Activated T-cell treated with anti-CD3 and anti-CD28 coated beads, Interleukin-2, amount 50 U/mL, for 24 hours (primary cell): ENCODE results near the gene NR1I2.

Experiments
- DNase-seq: peaks from one replicate; pipeline ENCODE4 v3.0.0-alpha.2; 2020
- H3K27ac Mint-ChIP-seq: 2 replicates; pipeline ENCODE4 v1.8.0; 2020; ENCODE audit warnings: mild to moderate bottlenecking, mixed read lengths
- H3K27me3 Mint-ChIP-seq: 2 replicates; pipeline ENCODE4 v1.8.0; 2020; ENCODE audit warnings: mixed read lengths
- H3K36me3 Mint-ChIP-seq: 2 replicates; pipeline ENCODE4 v1.8.0; 2020; ENCODE audit warnings: low read depth, mixed read lengths
- H3K4me1 Mint-ChIP-seq: 2 replicates; pipeline ENCODE4 v1.8.0; 2020; ENCODE audit warnings: low read depth, mixed read lengths
- H3K4me3 Mint-ChIP-seq: 2 replicates; pipeline ENCODE4 v1.8.0; 2020; ENCODE audit warnings: mild to moderate bottlenecking, moderate library complexity, mixed read lengths
- H3K9me3 Mint-ChIP-seq: 2 replicates; pipeline ENCODE4 v1.8.0; 2020; ENCODE audit warnings: mixed read lengths

NR1I2 gene

DNA sequence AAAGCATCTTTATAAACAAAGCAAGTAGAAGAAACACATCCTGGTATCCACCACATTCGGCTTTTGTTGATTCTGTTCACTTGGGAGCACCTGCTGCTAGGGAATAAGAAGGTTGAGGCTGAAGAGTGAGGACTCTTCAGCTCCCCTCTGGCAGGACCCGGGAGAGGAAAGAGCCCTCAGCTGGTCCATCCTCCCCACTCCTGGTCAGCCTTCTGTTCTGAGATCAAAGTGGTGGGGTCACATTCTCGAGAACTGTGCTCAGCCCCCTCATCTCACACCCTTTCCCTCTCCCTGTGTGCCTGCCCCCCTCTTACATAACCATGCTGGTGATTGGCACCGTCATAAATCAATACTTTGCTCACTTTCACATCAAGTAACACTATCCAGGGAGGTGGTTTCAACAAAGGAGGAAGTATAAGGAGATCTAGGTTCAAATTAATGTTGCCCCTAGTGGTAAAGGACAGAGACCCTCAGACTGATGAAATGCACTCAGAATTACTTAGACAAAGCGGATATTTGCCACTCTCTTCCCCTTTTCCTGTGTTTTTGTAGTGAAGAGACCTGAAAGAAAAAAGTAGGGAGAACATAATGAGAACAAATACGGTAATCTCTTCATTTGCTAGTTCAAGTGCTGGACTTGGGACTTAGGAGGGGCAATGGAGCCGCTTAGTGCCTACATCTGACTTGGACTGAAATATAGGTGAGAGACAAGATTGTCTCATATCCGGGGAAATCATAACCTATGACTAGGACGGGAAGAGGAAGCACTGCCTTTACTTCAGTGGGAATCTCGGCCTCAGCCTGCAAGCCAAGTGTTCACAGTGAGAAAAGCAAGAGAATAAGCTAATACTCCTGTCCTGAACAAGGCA is at the start of gene NR1I2:
Gene NR1I2, plus strand, starts transcription at position 772 of the 869 bp plus-strand sequence.
- Mint-ChIP-seq H3K4me1 (peaks cover 4% of the 10 kb centered on the region), H3K9me3 (no peaks in the 10 kb centered on the region), H3K36me3 (no peaks in the 10 kb centered on the region), H3K27me3 (no peaks in the 10 kb centered on the region), H3K27ac (no peak within 1 kb of the TSS), H3K4me3 (no peak within 1 kb of the TSS)
- DNase-seq: no peak

DNA sequence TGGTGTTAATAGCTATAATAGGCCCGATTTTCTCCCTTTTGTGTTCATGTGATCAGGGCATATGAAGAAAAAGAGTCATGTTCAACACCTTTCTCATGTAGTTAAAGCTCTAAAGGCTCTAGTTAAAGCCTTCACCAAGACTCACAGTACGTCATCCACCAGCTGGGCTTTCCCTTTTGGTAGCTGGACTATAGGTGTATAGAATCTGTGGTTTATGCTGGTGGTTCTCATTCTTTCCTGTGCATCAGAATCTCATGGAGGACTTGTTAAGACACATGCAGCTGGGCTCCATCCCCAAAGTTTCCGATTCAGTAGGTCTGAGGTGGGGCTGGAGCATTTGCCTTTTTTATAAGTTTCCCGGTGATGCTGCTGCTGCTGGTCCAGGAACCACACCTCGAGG is 48.1 kb upstream of the NR1I2 start:
- no peak for DNase-seq
- Mint-ChIP-seq H3K4me3 (no peak overlapping the region), H3K27me3 (no peaks in the 10 kb centered on the region), H3K9me3 (no peaks in the 10 kb centered on the region), H3K36me3 (no peaks in the 10 kb centered on the region), H3K27ac (no peak overlapping the region), H3K4me1 (peaks cover 3% of the 10 kb centered on the region)

DNA sequence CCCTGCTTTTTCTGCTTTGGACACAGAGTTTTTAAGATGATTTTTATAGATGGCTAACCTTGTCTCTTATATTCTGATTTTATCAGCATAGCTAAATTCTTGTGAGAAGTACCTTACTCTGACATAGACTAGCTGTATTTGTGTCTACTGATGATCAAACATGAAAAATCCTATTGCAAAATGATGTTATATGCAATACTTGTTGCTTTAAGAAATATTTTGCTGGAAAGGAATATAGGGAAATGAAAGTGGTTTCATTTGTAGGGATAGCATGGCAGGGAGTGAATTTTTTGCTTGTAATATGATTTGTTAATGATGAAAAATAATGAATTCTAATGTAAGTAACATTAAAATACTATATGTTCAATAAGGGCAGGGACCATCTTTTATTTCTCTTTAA is 43.2 kb upstream of the NR1I2 start:
- no peaks in the 10 kb centered on the region for H3K4me1 Mint-ChIP-seq
- H3K36me3 Mint-ChIP-seq: no peaks in the 10 kb centered on the region
- DNase-seq: no peak
- H3K27me3 Mint-ChIP-seq: peaks cover 23% of the 10 kb centered on the region
- H3K9me3 Mint-ChIP-seq: no peaks in the 10 kb centered on the region
- H3K4me3 Mint-ChIP-seq: no peak overlapping the region
- no peak overlapping the region for H3K27ac Mint-ChIP-seq

DNA sequence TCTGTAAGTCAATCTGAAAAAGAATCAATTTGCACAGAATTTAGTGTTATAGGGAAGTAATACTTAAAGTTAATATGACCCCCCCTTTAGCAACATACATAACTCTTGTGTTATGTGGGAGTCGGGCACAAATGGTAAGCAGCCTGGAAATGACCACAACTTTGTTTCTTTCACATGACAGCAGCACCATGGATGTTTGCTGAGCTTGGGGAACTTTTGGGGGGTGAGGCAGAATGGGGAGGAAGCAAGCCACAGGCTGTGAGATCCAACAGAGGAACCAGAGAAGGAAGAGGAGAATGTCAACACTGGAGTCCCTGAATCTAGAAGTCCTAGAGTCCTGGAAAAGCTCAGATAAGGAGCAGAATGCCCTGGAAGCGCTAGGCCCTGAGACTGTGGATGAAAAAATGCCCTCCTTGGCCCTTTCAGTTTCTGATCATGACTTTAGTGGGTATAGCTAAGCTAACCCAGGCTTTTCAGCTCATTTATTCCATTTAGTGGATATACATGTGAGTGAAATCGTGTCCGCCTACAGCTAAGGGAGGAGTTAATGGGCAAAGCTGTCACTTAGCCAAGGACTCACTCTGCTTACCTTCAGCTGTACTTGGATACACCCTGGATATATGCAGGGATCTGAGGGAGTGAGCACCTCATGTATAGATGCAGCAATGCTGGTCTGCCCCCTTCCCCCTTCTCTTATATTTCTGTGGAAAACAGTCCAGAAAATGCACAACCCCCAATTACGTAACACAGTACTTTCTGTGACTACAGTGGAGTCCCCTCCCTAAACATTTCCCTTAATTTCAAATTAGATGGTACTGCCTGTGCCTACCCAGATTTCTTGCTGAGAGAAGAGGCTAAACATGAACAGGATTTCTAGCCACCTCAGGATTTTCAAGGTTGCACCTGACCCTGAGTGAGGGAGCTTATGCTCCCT is 40.0 kb upstream of the NR1I2 start:
- Mint-ChIP-seq H3K36me3 (no peaks in the 10 kb centered on the region), H3K27ac (no peak overlapping the region), H3K4me3 (no peak overlapping the region), H3K4me1 (no peaks in the 10 kb centered on the region), H3K9me3 (no peaks in the 10 kb centered on the region), H3K27me3 (peaks cover 30% of the 10 kb centered on the region)
- no peak for DNase-seq

DNA sequence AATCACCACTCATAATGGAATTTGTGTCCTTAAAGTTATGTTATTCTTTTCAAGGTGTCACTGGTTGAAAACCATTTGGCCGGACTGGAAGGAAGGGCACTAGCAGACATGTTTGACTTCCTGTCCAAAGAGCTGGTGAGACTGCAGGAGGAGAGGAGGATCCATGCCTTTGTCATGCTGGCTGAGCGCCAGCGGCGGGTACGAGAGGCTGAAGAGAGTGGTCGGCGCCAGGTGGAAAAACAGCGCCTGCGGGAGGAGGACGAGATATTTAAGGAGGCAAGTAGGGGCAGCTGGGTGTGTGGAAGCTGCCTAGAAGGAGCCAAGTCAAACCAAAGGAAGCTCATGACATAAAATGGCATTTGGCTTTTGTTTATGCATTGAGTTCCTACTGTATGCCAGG is 38.0 kb upstream of the NR1I2 start:
- Mint-ChIP-seq H3K36me3 (no peaks in the 10 kb centered on the region), H3K9me3 (no peaks in the 10 kb centered on the region), H3K27ac (no peak overlapping the region), H3K4me3 (no peak overlapping the region), H3K4me1 (no peaks in the 10 kb centered on the region), H3K27me3 (peaks cover 34% of the 10 kb centered on the region)
- DNase-seq: no peak

DNA sequence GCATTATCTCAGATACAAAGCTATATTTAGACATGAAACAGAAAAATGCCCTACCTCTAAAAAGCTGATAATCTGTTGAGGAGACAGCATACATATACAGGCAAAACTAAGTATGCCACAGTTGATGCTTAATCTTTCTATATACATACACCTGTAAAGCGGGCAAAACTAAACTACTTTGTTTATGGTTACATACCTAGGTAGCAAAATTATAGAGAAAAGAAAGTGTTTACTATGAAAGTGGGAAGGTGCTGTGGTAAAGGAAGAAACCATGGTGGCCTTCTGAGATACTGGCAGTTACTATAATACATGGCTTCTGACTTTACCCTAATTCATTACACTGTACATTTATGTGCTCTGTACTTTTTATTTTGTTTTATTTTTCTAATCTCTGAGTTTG is 36.0 kb upstream of the NR1I2 start:
- Mint-ChIP-seq H3K4me3 (no peak overlapping the region), H3K4me1 (no peaks in the 10 kb centered on the region), H3K9me3 (no peaks in the 10 kb centered on the region), H3K27me3 (peaks cover 32% of the 10 kb centered on the region), H3K36me3 (no peaks in the 10 kb centered on the region), H3K27ac (no peak overlapping the region)
- no peak for DNase-seq

DNA sequence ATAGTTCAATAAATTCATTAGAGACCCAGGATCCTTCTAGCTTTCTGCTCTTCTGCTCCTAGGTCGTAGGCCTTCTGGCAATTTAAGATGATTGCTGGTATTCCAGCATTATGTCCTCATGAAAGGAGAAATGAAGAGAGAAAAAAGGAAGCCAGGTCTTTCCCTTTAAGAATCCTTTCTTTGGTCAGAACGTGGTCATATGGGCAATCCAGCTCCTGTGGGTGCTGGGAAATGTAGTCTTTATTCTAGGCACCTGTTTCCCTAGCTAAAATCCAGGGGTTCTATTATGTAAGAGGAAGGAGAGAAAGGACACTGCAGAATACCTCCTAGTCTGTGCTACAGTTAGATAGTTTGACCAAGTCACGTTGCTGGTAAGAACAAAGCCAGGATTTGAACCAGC is 35.5 kb upstream of the NR1I2 start:
- DNase-seq: no peak
- peaks cover 31% of the 10 kb centered on the region for H3K27me3 Mint-ChIP-seq
- H3K36me3 Mint-ChIP-seq: no peaks in the 10 kb centered on the region
- H3K27ac Mint-ChIP-seq: no peak overlapping the region
- no peaks in the 10 kb centered on the region for H3K9me3 Mint-ChIP-seq
- H3K4me3 Mint-ChIP-seq: no peak overlapping the region
- no peaks in the 10 kb centered on the region for H3K4me1 Mint-ChIP-seq

DNA sequence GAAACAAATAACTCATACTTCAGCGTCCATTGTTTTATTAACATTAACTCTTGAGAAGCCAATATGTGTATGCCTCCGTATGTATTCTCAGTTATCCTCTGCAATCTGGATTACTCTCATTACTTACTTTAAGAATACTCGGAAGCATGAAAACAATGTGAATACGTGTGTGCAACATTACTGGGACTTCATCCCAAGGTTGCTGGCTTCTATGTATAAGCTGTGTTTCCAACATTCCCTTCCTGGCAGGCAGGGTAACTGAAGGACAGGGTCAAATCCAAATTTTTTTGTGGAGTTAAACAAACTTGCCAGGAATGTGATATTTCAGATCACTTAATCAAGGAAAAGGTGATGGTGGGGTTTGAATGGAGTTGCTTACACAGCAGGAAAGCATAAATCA is 34.5 kb upstream of the NR1I2 start:
- DNase-seq: no peak
- Mint-ChIP-seq H3K27me3 (peaks cover 25% of the 10 kb centered on the region), H3K36me3 (no peaks in the 10 kb centered on the region), H3K27ac (no peak overlapping the region), H3K4me1 (no peaks in the 10 kb centered on the region), H3K9me3 (no peaks in the 10 kb centered on the region), H3K4me3 (no peak overlapping the region)

DNA sequence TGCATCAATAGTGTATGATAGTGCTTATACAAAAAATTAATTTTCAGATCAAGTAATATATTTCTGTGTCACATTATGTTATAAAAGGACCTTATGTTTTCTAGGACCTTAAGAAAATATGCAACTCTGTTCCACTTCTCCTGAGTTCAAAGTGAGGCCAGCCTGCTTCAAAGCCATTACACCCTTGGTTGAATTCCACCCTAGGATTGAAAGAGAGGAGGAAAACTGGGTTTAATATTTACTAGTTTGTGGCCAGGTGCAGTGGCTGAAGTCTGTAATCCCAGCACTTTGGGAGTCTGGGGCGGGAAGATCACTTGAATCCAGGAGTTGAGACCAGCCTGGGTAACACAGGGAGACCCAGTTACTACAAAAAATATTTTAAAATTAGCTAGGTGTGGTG is 32.9 kb upstream of the NR1I2 start:
- H3K27me3 Mint-ChIP-seq: peaks cover 18% of the 10 kb centered on the region
- no peak overlapping the region for H3K27ac Mint-ChIP-seq

DNA sequence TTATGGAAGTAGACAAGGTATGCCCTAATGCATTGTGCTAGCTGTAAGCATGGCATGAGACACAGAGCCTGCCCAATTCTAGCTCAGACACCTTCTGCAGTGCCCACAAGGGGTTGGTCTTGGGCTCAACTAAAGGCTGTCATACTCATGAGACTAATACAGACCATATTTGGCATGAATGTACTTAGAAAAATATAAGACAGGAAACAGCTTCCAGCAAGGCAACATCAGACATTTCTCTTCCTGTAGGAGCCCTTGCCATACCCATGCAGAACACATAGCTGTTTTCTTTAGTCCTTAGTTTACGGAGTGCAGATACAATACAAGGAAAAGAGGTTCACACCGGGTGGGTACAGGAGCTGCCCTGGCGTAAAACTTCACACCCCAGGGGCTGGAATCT is 30.5 kb upstream of the NR1I2 start:
- H3K36me3 Mint-ChIP-seq: no peaks in the 10 kb centered on the region
- peaks cover 1% of the 10 kb centered on the region for H3K9me3 Mint-ChIP-seq
- H3K4me3 Mint-ChIP-seq: no peak overlapping the region
- H3K27ac Mint-ChIP-seq: no peak overlapping the region
- no peaks in the 10 kb centered on the region for H3K4me1 Mint-ChIP-seq
- DNase-seq: no peak
- H3K27me3 Mint-ChIP-seq: peaks cover 22% of the 10 kb centered on the region

More for the DNA sequence above, 32.9 kb upstream of the NR1I2 start:
- Mint-ChIP-seq H3K4me1 (no peaks in the 10 kb centered on the region), H3K36me3 (no peaks in the 10 kb centered on the region), H3K9me3 (no peaks in the 10 kb centered on the region), H3K4me3 (no peak overlapping the region)
- no peak for DNase-seq

DNA sequence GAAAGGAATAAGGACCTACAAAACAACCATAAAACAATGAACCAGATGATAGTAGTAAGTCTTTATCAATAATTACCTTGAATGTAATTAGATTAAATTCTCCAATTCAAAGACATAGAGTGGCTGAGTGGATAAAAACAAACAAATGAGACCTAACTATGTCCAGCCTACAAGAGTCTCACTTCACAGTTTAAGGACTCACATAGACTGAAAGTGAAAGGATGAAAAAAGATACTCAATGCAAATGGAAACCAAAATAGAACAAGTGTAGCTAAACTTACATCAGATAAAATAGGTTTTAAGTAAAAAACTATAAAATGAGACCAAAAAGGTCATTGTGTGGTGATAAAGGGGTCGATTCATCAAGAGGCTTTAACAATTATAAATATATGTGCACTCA is 21.9 kb upstream of the NR1I2 start:
- no peaks in the 10 kb centered on the region for H3K36me3 Mint-ChIP-seq
- peaks cover 31% of the 10 kb centered on the region for H3K27me3 Mint-ChIP-seq
- H3K9me3 Mint-ChIP-seq: peaks cover 6% of the 10 kb centered on the region
- H3K4me3 Mint-ChIP-seq: no peak overlapping the region
- H3K27ac Mint-ChIP-seq: no peak overlapping the region
- H3K4me1 Mint-ChIP-seq: no peaks in the 10 kb centered on the region
- no peak for DNase-seq

DNA sequence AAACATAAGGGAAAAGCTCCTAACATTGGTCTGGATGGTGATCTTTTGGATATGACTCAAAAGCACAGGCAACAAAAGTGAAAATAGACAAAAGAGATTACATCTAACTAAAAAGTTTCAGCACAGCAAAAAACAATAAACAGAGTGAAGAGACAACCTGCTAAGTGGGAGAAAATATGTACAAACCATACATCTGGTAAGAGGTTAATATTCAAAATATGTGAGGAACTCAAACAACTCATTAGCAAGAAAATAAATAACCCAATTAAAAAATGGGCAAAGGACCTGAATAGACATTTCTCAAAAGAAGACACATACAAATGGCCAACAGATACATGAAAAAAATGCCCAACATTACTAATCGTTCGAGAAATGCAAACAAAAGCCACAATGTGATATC is 19.0 kb upstream of the NR1I2 start:
- Mint-ChIP-seq H3K4me3 (no peak overlapping the region), H3K27me3 (peaks cover 39% of the 10 kb centered on the region), H3K4me1 (no peaks in the 10 kb centered on the region), H3K9me3 (peaks cover 6% of the 10 kb centered on the region), H3K27ac (no peak overlapping the region), H3K36me3 (no peaks in the 10 kb centered on the region)
- DNase-seq: no peak

DNA sequence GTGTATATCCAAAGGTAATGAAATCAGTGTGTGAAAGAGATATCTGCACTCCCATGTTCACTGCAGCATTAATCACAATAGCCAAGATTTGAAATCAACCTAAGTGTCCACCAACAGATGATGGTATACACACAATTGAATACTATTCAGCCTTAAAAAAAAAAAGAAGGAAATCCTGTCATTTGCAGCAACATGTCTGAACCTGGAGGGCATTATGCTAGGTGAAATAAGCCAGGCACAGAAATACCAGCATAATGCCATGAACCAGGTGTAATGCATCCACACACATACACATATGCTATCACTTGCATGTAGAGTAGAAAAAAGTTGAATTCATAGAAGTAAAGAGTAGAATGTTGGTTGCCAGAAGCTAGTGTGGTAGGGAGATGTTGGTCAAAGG is 18.4 kb upstream of the NR1I2 start:
- Mint-ChIP-seq H3K4me3 (no peak overlapping the region), H3K27me3 (peaks cover 39% of the 10 kb centered on the region), H3K36me3 (no peaks in the 10 kb centered on the region), H3K4me1 (no peaks in the 10 kb centered on the region), H3K9me3 (peaks cover 6% of the 10 kb centered on the region), H3K27ac (no peak overlapping the region)
- no peak for DNase-seq

DNA sequence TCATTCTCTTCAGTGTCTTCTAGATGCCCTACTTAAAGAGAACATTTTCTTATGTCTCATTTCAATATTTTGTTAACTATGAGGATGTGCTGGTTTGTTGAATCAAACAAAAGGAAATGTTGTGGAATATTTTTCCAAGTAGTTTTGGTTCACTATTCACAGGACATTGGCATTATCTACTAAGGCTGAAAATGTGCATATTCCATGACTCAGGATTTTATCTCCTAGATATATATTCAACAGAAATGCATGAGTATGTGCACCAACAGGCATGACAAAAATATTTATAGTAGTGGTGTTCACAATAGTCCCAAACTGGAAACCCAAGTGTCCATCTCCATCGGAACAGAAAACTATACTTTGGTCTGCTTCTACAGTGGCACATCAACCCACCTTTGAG is 16.7 kb upstream of the NR1I2 start:
- Mint-ChIP-seq H3K27me3 (peaks cover 36% of the 10 kb centered on the region), H3K27ac (no peak overlapping the region), H3K4me3 (no peak overlapping the region), H3K4me1 (no peaks in the 10 kb centered on the region), H3K9me3 (peaks cover 6% of the 10 kb centered on the region), H3K36me3 (no peaks in the 10 kb centered on the region)
- no peak for DNase-seq
